ENCODE measurements around the gene ZNF219. TPM values are rescaled to one million over a fixed set of nuclear protein-coding genes. Genes with fewer than 3 reads are reported as not detected.

Gene ZNF219
- total and polyA plus RNA-seq, 2 of the 13 experiments (the other 11 are each of a cell fraction or from before 2014, with no cell fraction given) = 34.5 to 36.6 TPM

GRCh38 chr14:21103710-21104447 lies 5.4 kb upstream of the ZNF219 start (continued):
- TF ChIP-seq KAT2B (IDR thresholded peaks at IDR 0.05; ENCODE audit: borderline replicate concordance, low read depth, low read length) = no peak
- TF ChIP-seq ZNF496 (CRISPR knock-in tag; IDR thresholded peaks at IDR 0.05; ENCODE audit: insufficient replicate concordance) = no peak
- TF ChIP-seq, protein P1, sequence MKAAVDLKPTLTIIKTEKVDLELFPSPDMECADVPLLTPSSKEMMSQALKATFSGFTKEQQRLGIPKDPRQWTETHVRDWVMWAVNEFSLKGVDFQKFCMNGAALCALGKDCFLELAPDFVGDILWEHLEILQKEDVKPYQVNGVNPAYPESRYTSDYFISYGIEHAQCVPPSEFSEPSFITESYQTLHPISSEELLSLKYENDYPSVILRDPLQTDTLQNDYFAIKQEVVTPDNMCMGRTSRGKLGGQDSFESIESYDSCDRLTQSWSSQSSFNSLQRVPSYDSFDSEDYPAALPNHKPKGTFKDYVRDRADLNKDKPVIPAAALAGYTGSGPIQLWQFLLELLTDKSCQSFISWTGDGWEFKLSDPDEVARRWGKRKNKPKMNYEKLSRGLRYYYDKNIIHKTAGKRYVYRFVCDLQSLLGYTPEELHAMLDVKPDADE (CRISPR knock-in tag; IDR thresholded peaks at IDR 0.05) = peak; percentile 79; the same call in 1 of the 2 replicates
- TF ChIP-seq ZNF878 (CRISPR knock-in tag; IDR thresholded peaks at IDR 0.05) = no peak; the same call in 1 of the 2 replicates
- TF ChIP-seq NCOA2 (CRISPR knock-in tag; IDR thresholded peaks at IDR 0.05) = peak; percentile 73
- TF ChIP-seq CBX5 (CRISPR knock-in tag; IDR thresholded peaks at IDR 0.05; ENCODE audit: borderline replicate concordance) = peak; percentile 84; the same call in 1 of the 2 replicates
- TF ChIP-seq SP4 (CRISPR knock-in tag; IDR thresholded peaks at IDR 0.05) = peak; percentile 92
- TF ChIP-seq CREBL2 (CRISPR knock-in tag; IDR thresholded peaks at IDR 0.05; ENCODE audit: borderline replicate concordance) = peak; percentile 99
- TF ChIP-seq HOXA7 (CRISPR knock-in tag; IDR thresholded peaks at IDR 0.05) = no peak
- peak; percentile 98 for TF ChIP-seq ZNF557 (CRISPR knock-in tag; IDR thresholded peaks at IDR 0.05)
- TF ChIP-seq SIX4 (CRISPR knock-in tag; IDR thresholded peaks at IDR 0.05) = peak; percentile 82
- TF ChIP-seq ZNF251 (CRISPR knock-in tag; IDR thresholded peaks at IDR 0.05) = peak; percentile 89; the same call in 1 of the 2 replicates
- TF ChIP-seq BCL6 (CRISPR knock-in tag; IDR thresholded peaks at IDR 0.05) = peak; percentile 61
- peak; percentile 98; the same call in 1 of the 2 replicates for TF ChIP-seq FOXC1 (CRISPR knock-in tag; IDR thresholded peaks at IDR 0.05; ENCODE audit: borderline replicate concordance)
- TF ChIP-seq ZZZ3 (CRISPR knock-in tag; IDR thresholded peaks at IDR 0.05; ENCODE audit: borderline replicate concordance) = peak; percentile 99
- peak; percentile 89 for TF ChIP-seq PATZ1 (CRISPR knock-in tag; IDR thresholded peaks at IDR 0.05)
- TF ChIP-seq FOXO1 (CRISPR knock-in tag; IDR thresholded peaks at IDR 0.05) = peak; percentile 26
- peak in 1 of 2 experiments; percentile 3; a peak in 1 of 4 replicates for TF ChIP-seq MAFK (conservative IDR thresholded peaks at IDR 0.05 in 1 of 2, IDR thresholded peaks at IDR 0.05 in 1 of 2; ENCODE audit: low read length in 2 of 2)
- TF ChIP-seq ZFAT (CRISPR knock-in tag; conservative IDR thresholded peaks at IDR 0.05) = 0 out of 2 replicates have a peak, but pooled peaks have one; percentile 64
- peak; percentile 86; the same call in 1 of the 2 replicates for TF ChIP-seq ZNF775 (CRISPR knock-in tag; IDR thresholded peaks at IDR 0.05; ENCODE audit: borderline replicate concordance)
- peak; percentile 96 for TF ChIP-seq NRL (CRISPR knock-in tag; IDR thresholded peaks at IDR 0.05; ENCODE audit: borderline replicate concordance)
- TF ChIP-seq, protein P2, sequence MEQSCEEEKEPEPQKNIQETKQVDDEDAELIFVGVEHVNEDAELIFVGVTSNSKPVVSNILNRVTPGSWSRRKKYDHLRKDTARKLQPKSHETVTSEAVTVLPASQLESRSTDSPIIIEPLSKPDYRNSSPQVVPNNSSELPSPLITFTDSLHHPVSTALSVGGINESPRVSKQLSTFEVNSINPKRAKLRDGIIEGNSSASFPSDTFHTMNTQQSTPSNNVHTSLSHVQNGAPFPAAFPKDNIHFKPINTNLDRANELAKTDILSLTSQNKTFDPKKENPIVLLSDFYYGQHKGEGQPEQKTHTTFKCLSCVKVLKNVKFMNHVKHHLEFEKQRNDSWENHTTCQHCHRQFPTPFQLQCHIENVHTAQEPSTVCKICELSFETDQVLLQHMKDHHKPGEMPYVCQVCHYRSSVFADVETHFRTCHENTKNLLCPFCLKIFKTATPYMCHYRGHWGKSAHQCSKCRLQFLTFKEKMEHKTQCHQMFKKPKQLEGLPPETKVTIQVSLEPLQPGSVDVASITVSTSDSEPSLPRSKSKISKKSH (CRISPR knock-in tag; IDR thresholded peaks at IDR 0.05; ENCODE audit: borderline replicate concordance) = peak; percentile 94; the same call in 1 of the 2 replicates
- TF ChIP-seq FOXM1 (CRISPR knock-in tag; IDR thresholded peaks at IDR 0.05) = no peak
- no peak for TF ChIP-seq GLMP (CRISPR knock-in tag; IDR thresholded peaks at IDR 0.05; ENCODE audit: borderline replicate concordance)

All from HepG2 (cell line).